Caco-2 (cell line): Measurements from ENCODE around the gene CMSS1. TPM values are rescaled to one million over a fixed set of nuclear protein-coding genes. Genes with fewer than 3 reads are reported as not detected.

Source experiments
- BruUV-seq: library from RNA; stranded (reverse); fragments of 400-500 nt; replicated peaks from 2 replicates; lab custom pipeline; 2021; lab: Mats Ljungman, UMichigan
- CTCF ChIA-PET: fragments of 300-600 bp; sonication (Branson Sonifier 250); formaldehyde crosslinking; loops from one replicate; lab custom pipeline; 2022; ENCODE audit warnings: antibody characterized with exemption; lab: Charles Lee
- POLR2A ChIA-PET: fragments of 300-600 bp; sonication (Branson Sonifier 250); formaldehyde crosslinking; loops from one replicate; lab custom pipeline; 2022; ENCODE audit warnings: antibody characterized with exemption; lab: Charles Lee
- DNase-seq, 2 experiments: peaks; one replicate each; pipeline versions ENCODE4 v3.0.0 to v3.0.0-alpha.2; 2020 to 2022
- H3K27me3 ChIP-seq: replicated peaks from 2 replicates; pipeline ENCODE4 v1.6.0; 2011; ENCODE audit warnings: low read length; ENCODE audit not compliant: control insufficient read depth, insufficient read depth
- H3K36me3 ChIP-seq: 2 replicates; pipeline ENCODE4 v1.5.1; 2011; ENCODE audit warnings: low read length; ENCODE audit not compliant: control insufficient read depth, insufficient read depth
- H3K4me1 ChIP-seq: fragments of 250-450 bp; sonication (Bioruptor Pico); 2 replicates; pipeline ENCODE4 v1.5.1; 2020; ENCODE audit warnings: mild to moderate bottlenecking
- H3K4me3 ChIP-seq: 2 replicates; pipeline ENCODE4 v1.5.1; 2011; ENCODE audit warnings: low read depth, mild to moderate bottlenecking, control low read depth, low read length
- H3K9me3 ChIP-seq: fragments of 250-450 bp; sonication (Bioruptor Pico); 2 replicates; pipeline ENCODE4 v1.5.1; 2020; ENCODE audit warnings: mild to moderate bottlenecking, moderate library complexity
- H3K27ac Mint-ChIP-seq: one replicate; pipeline ENCODE4 v1.8.0; 2022; ENCODE audit warnings: mixed read lengths; ENCODE audit not compliant: unreplicated experiment
- H3K27me3 Mint-ChIP-seq: one replicate; pipeline ENCODE4 v1.8.0; 2022; ENCODE audit warnings: mixed read lengths; ENCODE audit not compliant: insufficient read depth, unreplicated experiment
- H3K36me3 Mint-ChIP-seq: one replicate; pipeline ENCODE4 v1.8.0; 2022; ENCODE audit warnings: mild to moderate bottlenecking, mixed read lengths; ENCODE audit not compliant: insufficient read depth, unreplicated experiment
- H3K4me1 Mint-ChIP-seq: one replicate; pipeline ENCODE4 v1.8.0; 2022; ENCODE audit warnings: low read depth, mixed read lengths; ENCODE audit not compliant: unreplicated experiment
- H3K4me3 Mint-ChIP-seq: one replicate; pipeline ENCODE4 v1.8.0; 2022; ENCODE audit warnings: mild to moderate bottlenecking, moderate library complexity, mixed read lengths; ENCODE audit not compliant: unreplicated experiment
- H3K9me3 Mint-ChIP-seq: one replicate; pipeline ENCODE4 v1.8.0; 2022; ENCODE audit warnings: mixed read lengths; ENCODE audit not compliant: unreplicated experiment
- intact Hi-C: fragments of 100-400 bp; cut with micrococcal nuclease; formaldehyde crosslinking; loops from one replicate; pipeline ENCODE4 v1.10.0; 2022; ENCODE audit not compliant: unreplicated experiment
- total RNA-seq: library from RNA; stranded (reverse); gene quantifications from 2 replicates; pipeline ENCODE4 v1.2.3, GENCODE V29; 2022
- TF ChIP-seq, protein P1 (sequence below), 2 experiments: fragments of 200-600 bp in 1 of 2; IDR thresholded peaks; 1 replicate in 1 of 2; 2 replicates in 1 of 2; pipeline versions ENCODE4 v1.5.1 to v1.8.0; 2011 to 2022; ENCODE audit warnings: antibody characterized with exemption in 1 of 2, control low read depth in 1 of 2, inconsistent platforms in 1 of 2, low read depth in 1 of 2, low read length in 1 of 2, mild to moderate bottlenecking in 1 of 2, moderate library complexity in 1 of 2; ENCODE audit not compliant: insufficient read depth in 1 of 2, severe bottlenecking in 1 of 2, unreplicated experiment in 1 of 2

CMSS1 gene
- total RNA-seq, 1 experiment from 2014 or later, result 54.4 TPM

DNA sequence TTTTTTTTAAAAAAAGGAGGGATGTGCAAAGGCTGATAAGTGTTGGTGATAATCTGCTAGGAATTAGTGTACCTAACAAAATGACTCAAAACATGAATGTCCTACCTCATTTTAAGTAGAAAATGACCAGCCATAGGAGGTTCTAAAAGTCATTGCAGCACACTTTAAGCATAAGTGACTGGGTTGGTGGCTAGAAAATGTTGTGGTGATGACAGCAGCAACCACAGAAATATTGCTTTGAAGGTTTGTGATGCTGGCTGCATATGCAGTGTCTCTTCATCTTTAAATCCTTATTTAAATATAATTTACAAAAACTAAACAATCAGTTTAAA lies 55.2 kb downstream of the CMSS1 start:
- TF ChIP-seq, protein P1, sequence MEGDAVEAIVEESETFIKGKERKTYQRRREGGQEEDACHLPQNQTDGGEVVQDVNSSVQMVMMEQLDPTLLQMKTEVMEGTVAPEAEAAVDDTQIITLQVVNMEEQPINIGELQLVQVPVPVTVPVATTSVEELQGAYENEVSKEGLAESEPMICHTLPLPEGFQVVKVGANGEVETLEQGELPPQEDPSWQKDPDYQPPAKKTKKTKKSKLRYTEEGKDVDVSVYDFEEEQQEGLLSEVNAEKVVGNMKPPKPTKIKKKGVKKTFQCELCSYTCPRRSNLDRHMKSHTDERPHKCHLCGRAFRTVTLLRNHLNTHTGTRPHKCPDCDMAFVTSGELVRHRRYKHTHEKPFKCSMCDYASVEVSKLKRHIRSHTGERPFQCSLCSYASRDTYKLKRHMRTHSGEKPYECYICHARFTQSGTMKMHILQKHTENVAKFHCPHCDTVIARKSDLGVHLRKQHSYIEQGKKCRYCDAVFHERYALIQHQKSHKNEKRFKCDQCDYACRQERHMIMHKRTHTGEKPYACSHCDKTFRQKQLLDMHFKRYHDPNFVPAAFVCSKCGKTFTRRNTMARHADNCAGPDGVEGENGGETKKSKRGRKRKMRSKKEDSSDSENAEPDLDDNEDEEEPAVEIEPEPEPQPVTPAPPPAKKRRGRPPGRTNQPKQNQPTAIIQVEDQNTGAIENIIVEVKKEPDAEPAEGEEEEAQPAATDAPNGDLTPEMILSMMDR (IDR thresholded peaks at IDR 0.05; ENCODE audit: insufficient read depth in 1 of 2, low read depth in 1 of 2, low read length in 1 of 2, severe bottlenecking in 1 of 2, unreplicated experiment in 1 of 2), result no peak
- peak overlapping the region; percentile 89 for H3K27ac Mint-ChIP-seq
- no TSS peak for BruUV-seq
- Histone ChIP-seq H3K9me3 (no peaks in the 10 kb centered on the region), H3K4me1 (peaks cover 44% of the 10 kb centered on the region), H3K4me3 (peak overlapping the region; percentile 67), H3K36me3 (peaks cover 1% of the 10 kb centered on the region; the same call in 1 of the 2 replicates), H3K27me3 (no peaks in the 10 kb centered on the region)
- peaks cover 46% of the 10 kb centered on the region for H3K36me3 Mint-ChIP-seq
- intact Hi-C loops, result no loop called here
- ChIA-PET POLR2A (no interaction called here), CTCF (interaction anchor here (1.5 kb wide), 1 partner anchor 42 kb away, joined by 4 read pairs; no protein-coding TSS in a partner anchor)
- H3K4me3 Mint-ChIP-seq, result peak overlapping the region; percentile 54
- H3K4me1 Mint-ChIP-seq, result peaks cover 12% of the 10 kb centered on the region
- DNase-seq, result no peak
- no peaks in the 10 kb centered on the region for H3K27me3 Mint-ChIP-seq
- H3K9me3 Mint-ChIP-seq, result no peaks in the 10 kb centered on the region

DNA sequence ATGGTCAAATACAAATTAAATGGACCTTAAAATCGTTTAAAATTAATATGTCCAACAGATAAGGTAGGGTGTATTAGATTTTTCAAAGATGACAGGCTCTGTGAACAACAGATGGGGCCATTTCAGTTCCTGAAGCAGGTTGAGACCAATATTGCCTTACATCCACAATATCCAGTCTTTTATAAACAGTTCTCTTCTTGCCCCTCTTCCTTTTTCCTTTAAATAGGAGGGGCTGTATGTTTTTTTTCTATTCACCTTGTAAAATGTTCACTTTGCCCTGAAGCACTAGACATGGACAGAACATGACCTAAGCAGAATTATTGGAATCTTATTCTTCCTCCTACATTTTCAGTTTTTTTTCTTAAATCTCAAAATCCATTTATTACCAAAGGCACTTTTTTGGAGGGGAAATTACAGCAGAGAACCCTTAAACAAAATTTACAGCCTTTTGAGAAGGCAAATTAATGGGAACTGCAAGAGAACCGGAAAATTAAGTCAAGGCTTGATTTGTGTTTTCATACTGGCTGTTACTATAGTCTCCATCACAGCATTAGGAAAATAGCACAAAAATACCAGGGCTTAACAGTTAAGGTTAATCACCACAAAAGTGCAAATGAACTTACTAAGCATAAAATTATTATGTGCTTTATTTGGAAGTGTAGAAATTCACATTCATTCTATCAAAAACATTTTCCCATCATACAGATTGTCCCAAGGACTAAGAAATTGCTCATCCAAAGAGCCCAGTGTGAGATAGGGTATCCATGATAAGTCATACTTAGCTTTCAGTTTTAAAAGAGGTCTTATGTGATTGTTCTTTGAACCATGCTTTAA lies 55.8 kb downstream of the CMSS1 start:
- H3K4me1 ChIP-seq, result peaks cover 44% of the 10 kb centered on the region
- H3K9me3 ChIP-seq, result no peaks in the 10 kb centered on the region
- H3K4me1 Mint-ChIP-seq, result peaks cover 12% of the 10 kb centered on the region
- ChIA-PET CTCF (interaction anchor here (1.5 kb wide), 1 partner anchor 42 kb away, joined by 4 read pairs; no protein-coding TSS in a partner anchor), POLR2A (no interaction called here)
- H3K4me3 Mint-ChIP-seq, result peak overlapping the region; percentile 54
- H3K27ac Mint-ChIP-seq, result no peak overlapping the region
- BruUV-seq, result no TSS peak
- H3K27me3 Mint-ChIP-seq, result no peaks in the 10 kb centered on the region
- TF ChIP-seq, protein P1 (IDR thresholded peaks at IDR 0.05; ENCODE audit: insufficient read depth in 1 of 2, low read depth in 1 of 2, low read length in 1 of 2, severe bottlenecking in 1 of 2, unreplicated experiment in 1 of 2), result no peak
- intact Hi-C loops, result no loop called here
- H3K36me3 ChIP-seq, result no peaks in the 10 kb centered on the region
- no peaks in the 10 kb centered on the region for H3K27me3 ChIP-seq
- no peaks in the 10 kb centered on the region for H3K9me3 Mint-ChIP-seq
- H3K4me3 ChIP-seq, result peak overlapping the region; percentile 67
- no peak for DNase-seq
- peaks cover 45% of the 10 kb centered on the region for H3K36me3 Mint-ChIP-seq

DNA sequence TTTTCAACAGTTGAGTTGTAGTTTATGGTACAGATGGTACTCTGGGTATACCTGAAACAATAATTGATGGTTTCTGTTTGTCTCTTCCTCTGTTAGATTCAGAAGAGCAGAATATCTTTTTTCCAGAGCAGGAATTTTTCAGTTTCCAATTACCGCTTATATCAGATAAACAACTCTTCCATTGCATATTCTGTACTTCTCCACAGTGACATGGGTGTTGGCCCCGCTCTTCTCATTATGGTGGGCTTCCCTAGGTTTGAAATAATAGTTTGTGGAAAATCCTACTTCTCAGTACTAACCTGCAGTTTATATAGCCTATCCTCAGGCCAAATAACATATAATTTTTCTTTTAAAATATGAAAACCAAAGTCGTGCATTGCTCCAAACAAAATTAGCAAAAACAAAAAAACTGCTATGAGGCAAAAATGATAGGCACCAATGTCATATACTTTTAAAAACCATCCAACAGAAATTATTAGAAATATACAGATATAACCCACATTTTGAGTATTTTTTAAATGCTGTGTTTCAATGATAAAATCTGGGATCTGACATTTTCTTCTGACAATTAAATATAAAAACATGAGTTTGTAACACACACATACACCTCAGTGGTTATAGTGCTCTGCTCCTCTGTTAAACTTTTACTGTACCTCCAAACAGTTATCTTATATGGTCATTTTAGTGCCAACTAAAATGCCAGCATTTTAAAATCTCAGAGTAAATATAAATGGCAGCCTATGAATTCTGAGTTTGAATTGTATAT lies 56.8 kb downstream of the CMSS1 start:
- intact Hi-C loops, result loop anchor here (5.0 kb wide), 1 partner anchor 173 kb away; no protein-coding TSS in a partner anchor
- BruUV-seq, result no TSS peak
- no peaks in the 10 kb centered on the region for H3K9me3 ChIP-seq
- peaks cover 36% of the 10 kb centered on the region for H3K36me3 Mint-ChIP-seq
- peaks cover 12% of the 10 kb centered on the region for H3K4me1 Mint-ChIP-seq
- no peaks in the 10 kb centered on the region for H3K27me3 ChIP-seq
- no peak overlapping the region for H3K27ac Mint-ChIP-seq
- TF ChIP-seq, protein P1 (IDR thresholded peaks at IDR 0.05; ENCODE audit: insufficient read depth in 1 of 2, low read depth in 1 of 2, low read length in 1 of 2, severe bottlenecking in 1 of 2, unreplicated experiment in 1 of 2), result no peak
- H3K4me1 ChIP-seq, result peaks cover 44% of the 10 kb centered on the region
- H3K4me3 Mint-ChIP-seq, result peak overlapping the region; percentile 54
- peak overlapping the region; percentile 67 for H3K4me3 ChIP-seq
- no peaks in the 10 kb centered on the region for H3K36me3 ChIP-seq
- ChIA-PET POLR2A (no interaction called here), CTCF (no interaction called here)
- no peak for DNase-seq
- no peaks in the 10 kb centered on the region for H3K27me3 Mint-ChIP-seq
- no peaks in the 10 kb centered on the region for H3K9me3 Mint-ChIP-seq
